Measurements from ENCODE around the gene DUS4L. TPM values are rescaled to one million over a fixed set of nuclear protein-coding genes. Genes with fewer than 3 reads are reported as not detected.

Gene DUS4L
- total and polyA plus RNA-seq, 2 of the 13 experiments (the other 11 are each of a cell fraction or from before 2014, with no cell fraction given) = 5.6 to 9.8 TPM

DNA sequence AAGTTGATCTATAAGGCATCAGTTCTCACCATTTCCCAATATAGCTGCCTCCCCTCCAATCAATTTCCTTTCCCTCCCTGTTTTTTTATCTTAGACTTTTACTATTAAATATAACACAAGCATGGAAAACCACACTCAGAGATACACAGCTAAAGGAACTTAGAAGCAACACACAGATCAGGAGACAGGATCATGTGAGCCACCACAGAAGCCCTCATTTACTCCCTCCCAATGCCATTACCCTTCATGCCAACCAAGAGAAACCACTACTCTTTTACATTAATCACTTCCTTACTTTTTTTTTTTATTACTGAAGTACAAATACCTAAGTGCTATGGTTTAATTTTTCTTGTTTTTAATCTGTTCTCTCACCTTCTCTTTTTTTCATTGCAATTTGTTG lies 33.0 kb upstream of the DUS4L start:
- DNase-seq (ENCODE audit: low spot score) (no peak), FAIRE-seq (no peak), ATAC-seq (no peak)
- H4K20me1 ChIP-seq (ENCODE audit: insufficient read depth, low read length) = no peaks in the 10 kb centered on the region
- H3K36me3 ChIP-seq (replicated peaks in 1 of 2; ENCODE audit: control insufficient read depth in 1 of 2, insufficient read depth in 2 of 2, low read length in 2 of 2) = peaks cover 0 to 9% of the 10 kb centered on the region in 2 experiments; a peak in 2 of 5 replicates
- no peak overlapping the region for H3K27ac ChIP-seq (ENCODE audit: extremely low read length, insufficient read depth, low read length)
- H3K9ac ChIP-seq (ENCODE audit: insufficient read depth, low read depth, low read length) = no peak overlapping the region
- H3K79me2 ChIP-seq (ENCODE audit: insufficient read depth, low read length) = peaks cover under 1% of the 10 kb centered on the region
- H3K9me3 ChIP-seq (ENCODE audit: low read length) = no peaks in the 10 kb centered on the region
- BruUV-seq (replicated peaks) = no TSS peak
- no peak overlapping the region for H2AFZ ChIP-seq (ENCODE audit: low read length)
- CTCF ChIA-PET (ENCODE audit: low intra/inter-chr PET ratio, low total read pairs) = no interaction called here
- intact Hi-C loops (cut with micrococcal nuclease; ENCODE audit: unreplicated experiment) = no loop called here
- POLR2A ChIA-PET = no interaction called here
- in situ Hi-C loops (cut with HindIII; ENCODE audit: extremely low pct_ligation_motif_present, low pct_unique_long_range_greater_than_20kb) = no loop called here
- H3K4me3 ChIP-seq (replicated peaks in 1 of 3; ENCODE audit: insufficient read depth in 1 of 3, low read depth in 2 of 3, low read length in 3 of 3) = no peak overlapping the region
- no peak overlapping the region for H3K4me2 ChIP-seq (ENCODE audit: low read depth, low read length)
- peaks cover 12% of the 10 kb centered on the region; the same call in 1 of the 2 replicates for H3K4me1 ChIP-seq (ENCODE audit: insufficient read depth, low read length)
- H3K27me3 ChIP-seq (ENCODE audit: control insufficient read depth in 1 of 2, insufficient read depth in 2 of 2, low read length in 2 of 2) = no peaks in the 10 kb centered on the region
- no peak for TF ChIP-seq ESRRA (CRISPR knock-in tag; IDR thresholded peaks at IDR 0.05; ENCODE audit: low read depth)
- no peak for TF ChIP-seq RFX3 (CRISPR knock-in tag; IDR thresholded peaks at IDR 0.05)
- no peak for TF ChIP-seq NBN (conservative IDR thresholded peaks at IDR 0.05)
- no peak for TF ChIP-seq PHF21A (CRISPR knock-in tag; IDR thresholded peaks at IDR 0.05)
- TF ChIP-seq MYC (CRISPR knock-in tag; IDR thresholded peaks at IDR 0.05; ENCODE audit: borderline replicate concordance) = no peak
- no peak for TF ChIP-seq HMG20B (CRISPR knock-in tag; conservative IDR thresholded peaks at IDR 0.05)
- no peak for TF ChIP-seq ZNF703 (CRISPR knock-in tag; IDR thresholded peaks at IDR 0.05; ENCODE audit: borderline replicate concordance)

DNA sequence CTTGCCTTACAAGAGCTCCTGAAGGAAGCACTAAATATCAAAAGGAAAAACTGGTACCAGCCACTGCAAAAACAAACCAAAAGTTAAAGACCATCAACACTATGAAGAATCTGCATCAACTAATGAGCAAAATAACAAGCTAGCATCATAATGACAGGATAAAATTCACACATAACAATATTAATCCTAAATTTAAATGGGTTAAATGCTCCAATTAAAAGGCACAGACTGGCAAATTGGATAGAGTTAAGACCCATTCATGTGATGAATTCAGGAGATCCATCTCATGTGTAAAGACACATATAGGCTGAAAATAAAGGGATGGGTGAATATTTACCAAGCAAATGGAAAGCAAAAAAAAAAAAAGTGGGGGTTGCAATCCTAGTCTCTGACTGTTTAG lies 29.6 kb upstream of the DUS4L start:
- Histone ChIP-seq H3K27me3 (ENCODE audit: control insufficient read depth in 1 of 2, insufficient read depth in 2 of 2, low read length in 2 of 2) (no peaks in the 10 kb centered on the region), H3K36me3 (replicated peaks in 1 of 2; ENCODE audit: control insufficient read depth in 1 of 2, insufficient read depth in 2 of 2, low read length in 2 of 2) (no peaks in the 10 kb centered on the region), H3K27ac (ENCODE audit: extremely low read length, insufficient read depth, low read length) (no peak overlapping the region), H3K9ac (ENCODE audit: insufficient read depth, low read depth, low read length) (no peak overlapping the region), H2AFZ (ENCODE audit: low read length) (no peak overlapping the region), H3K4me2 (ENCODE audit: low read depth, low read length) (no peak overlapping the region), H3K4me1 (ENCODE audit: insufficient read depth, low read length) (peaks cover 6% of the 10 kb centered on the region; the same call in 1 of the 2 replicates), H3K4me3 (replicated peaks in 1 of 3; ENCODE audit: insufficient read depth in 1 of 3, low read depth in 2 of 3, low read length in 3 of 3) (no peak overlapping the region), H3K9me3 (ENCODE audit: low read length) (no peaks in the 10 kb centered on the region), H3K79me2 (ENCODE audit: insufficient read depth, low read length) (no peaks in the 10 kb centered on the region), H4K20me1 (ENCODE audit: insufficient read depth, low read length) (no peaks in the 10 kb centered on the region)
- DNase-seq (ENCODE audit: low spot score) (no peak), ATAC-seq (no peak), FAIRE-seq (no peak)
- in situ Hi-C loops (cut with HindIII; ENCODE audit: extremely low pct_ligation_motif_present, low pct_unique_long_range_greater_than_20kb) (no loop called here), intact Hi-C loops (cut with micrococcal nuclease; ENCODE audit: unreplicated experiment) (no loop called here)
- ChIA-PET POLR2A (no interaction called here), CTCF (ENCODE audit: low intra/inter-chr PET ratio, low total read pairs) (no interaction called here)
- no TSS peak for BruUV-seq (replicated peaks)
- TF ChIP-seq CEBPG (CRISPR knock-in tag; IDR thresholded peaks at IDR 0.05) (no peak), NFIB (CRISPR knock-in tag; IDR thresholded peaks at IDR 0.05; ENCODE audit: borderline replicate concordance) (no peak), ZNF766 (CRISPR knock-in tag; IDR thresholded peaks at IDR 0.05; ENCODE audit: borderline replicate concordance) (no peak), ZNF678 (CRISPR knock-in tag; IDR thresholded peaks at IDR 0.05) (no peak), TBX2 (CRISPR knock-in tag; IDR thresholded peaks at IDR 0.05; ENCODE audit: borderline replicate concordance) (no peak), NKX3-1 (CRISPR knock-in tag; IDR thresholded peaks at IDR 0.05) (no peak)
- TF ChIP-seq, protein P1, sequence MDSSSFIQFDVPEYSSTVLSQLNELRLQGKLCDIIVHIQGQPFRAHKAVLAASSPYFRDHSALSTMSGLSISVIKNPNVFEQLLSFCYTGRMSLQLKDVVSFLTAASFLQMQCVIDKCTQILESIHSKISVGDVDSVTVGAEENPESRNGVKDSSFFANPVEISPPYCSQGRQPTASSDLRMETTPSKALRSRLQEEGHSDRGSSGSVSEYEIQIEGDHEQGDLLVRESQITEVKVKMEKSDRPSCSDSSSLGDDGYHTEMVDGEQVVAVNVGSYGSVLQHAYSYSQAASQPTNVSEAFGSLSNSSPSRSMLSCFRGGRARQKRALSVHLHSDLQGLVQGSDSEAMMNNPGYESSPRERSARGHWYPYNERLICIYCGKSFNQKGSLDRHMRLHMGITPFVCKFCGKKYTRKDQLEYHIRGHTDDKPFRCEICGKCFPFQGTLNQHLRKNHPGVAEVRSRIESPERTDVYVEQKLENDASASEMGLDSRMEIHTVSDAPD (CRISPR knock-in tag; IDR thresholded peaks at IDR 0.05) = no peak
- TF ChIP-seq, protein P2, sequence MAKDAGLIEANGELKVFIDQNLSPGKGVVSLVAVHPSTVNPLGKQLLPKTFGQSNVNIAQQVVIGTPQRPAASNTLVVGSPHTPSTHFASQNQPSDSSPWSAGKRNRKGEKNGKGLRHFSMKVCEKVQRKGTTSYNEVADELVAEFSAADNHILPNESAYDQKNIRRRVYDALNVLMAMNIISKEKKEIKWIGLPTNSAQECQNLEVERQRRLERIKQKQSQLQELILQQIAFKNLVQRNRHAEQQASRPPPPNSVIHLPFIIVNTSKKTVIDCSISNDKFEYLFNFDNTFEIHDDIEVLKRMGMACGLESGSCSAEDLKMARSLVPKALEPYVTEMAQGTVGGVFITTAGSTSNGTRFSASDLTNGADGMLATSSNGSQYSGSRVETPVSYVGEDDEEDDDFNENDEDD (CRISPR knock-in tag; IDR thresholded peaks at IDR 0.05; ENCODE audit: borderline replicate concordance) = no peak
